ENCODE measurements around the gene SHOC1.
"Not testable (repeated sequence)": the region's sequence is repeated elsewhere in the genome, so short reads cannot be mapped to it uniquely, and the experiment has no call there.

SHOC1 gene

GRCh38 chr9:111794835-111795556, at the start of gene SHOC1:
Gene SHOC1, minus strand, starts transcription at chr9:111794937. Its CDS starts 3,519 bp downstream, at chr9:111791418.
- no peak for DNase-seq

GRCh38 chr9:111843971-111844370, 49.2 kb upstream of the SHOC1 start:
- DNase-seq: no peak

GRCh38 chr9:111842313-111842712, 47.6 kb upstream of the SHOC1 start:
- no peak for DNase-seq

- DNase-seq: no peak
Measured at GRCh38 chr9:111840442-111840841, 45.7 kb upstream of the SHOC1 start.

GRCh38 chr9:111839987-111840386, 45.2 kb upstream of the SHOC1 start:
- DNase-seq: no peak

- no peak for DNase-seq
Measured at GRCh38 chr9:111839387-111839786, 44.6 kb upstream of the SHOC1 start.

- DNase-seq: no peak
Measured at GRCh38 chr9:111838439-111838838, 43.7 kb upstream of the SHOC1 start.

GRCh38 chr9:111836311-111836710, 41.6 kb upstream of the SHOC1 start:
- DNase-seq: no peak

- DNase-seq: no peak
Measured at GRCh38 chr9:111833941-111834340, 39.2 kb upstream of the SHOC1 start.

- DNase-seq: no peak
Measured at GRCh38 chr9:111832449-111832848, 37.7 kb upstream of the SHOC1 start.

- DNase-seq: no peak
Measured at GRCh38 chr9:111831371-111832108, 36.8 kb upstream of the SHOC1 start.

GRCh38 chr9:111828193-111828592, 33.5 kb upstream of the SHOC1 start:
- DNase-seq: no peak

- DNase-seq: no peak
Measured at GRCh38 chr9:111825468-111826145, 30.9 kb upstream of the SHOC1 start.

- no peak for DNase-seq
Measured at GRCh38 chr9:111821006-111821528, 26.3 kb upstream of the SHOC1 start.

GRCh38 chr9:111819360-111819759, 24.6 kb upstream of the SHOC1 start:
- DNase-seq: no peak

- no peak for DNase-seq
Measured at GRCh38 chr9:111815285-111816070, 20.7 kb upstream of the SHOC1 start.

GRCh38 chr9:111812337-111812736, 17.6 kb upstream of the SHOC1 start:
- no peak for DNase-seq

- no peak for DNase-seq
Measured at GRCh38 chr9:111810908-111811307, 16.2 kb upstream of the SHOC1 start.

GRCh38 chr9:111810415-111810814, 15.7 kb upstream of the SHOC1 start:
- DNase-seq: not testable (repeated sequence)

GRCh38 chr9:111807197-111807596, 12.5 kb upstream of the SHOC1 start:
- no peak for DNase-seq

- no peak for DNase-seq
Measured at GRCh38 chr9:111806259-111806658, 11.5 kb upstream of the SHOC1 start.

- DNase-seq: no peak
Measured at GRCh38 chr9:111805830-111806241, 11.1 kb upstream of the SHOC1 start.

- DNase-seq: no peak
Measured at GRCh38 chr9:111805262-111805661, 10.5 kb upstream of the SHOC1 start.
